GM23338 (cell line): Measurements from ENCODE around the gene DSG2. TPM values are rescaled to one million over a fixed set of nuclear protein-coding genes. Genes with fewer than 3 reads are reported as not detected.

Experiments
- ATAC-seq: fragments of 200-7000 bp; cut with Tn5 transposase; 3 replicates; pipeline ENCODE4 v1.9.1; 2020
- DNase-seq: peaks from one replicate; pipeline ENCODE4 v3.0.0-alpha.2; 2015; ENCODE audit warnings: low spot score
- H2AFZ ChIP-seq: fragments of 200-600 bp; sonication (generic); 2 replicates; pipeline ENCODE4 v1.8.0; 2016; ENCODE audit warnings: antibody characterized with exemption, mild to moderate bottlenecking, moderate library complexity
- H3F3A ChIP-seq: fragments of 200-600 bp; sonication (generic); replicated peaks from 2 replicates; pipeline ENCODE4 v1.8.0; 2017; ENCODE audit warnings: antibody characterized with exemption, mixed run types, low read depth
- H3K27ac ChIP-seq: fragments of 200-600 bp; sonication (generic); 2 replicates; pipeline ENCODE4 v1.6.1; 2016; ENCODE audit warnings: low read depth
- H3K27me3 ChIP-seq: fragments of 200-600 bp; sonication (generic); 2 replicates; pipeline ENCODE4 v1.8.0; 2016; ENCODE audit warnings: mild to moderate bottlenecking, mixed run types, moderate library complexity; ENCODE audit not compliant: insufficient read depth
- H3K36me3 ChIP-seq: fragments of 200-600 bp; sonication (generic); 2 replicates; pipeline ENCODE4 v1.8.0; 2016; ENCODE audit warnings: mild to moderate bottlenecking; ENCODE audit not compliant: insufficient read depth
- H3K4me1 ChIP-seq: fragments of 200-600 bp; sonication (generic); 2 replicates; pipeline ENCODE4 v1.8.0; 2016; ENCODE audit warnings: mild to moderate bottlenecking, moderate library complexity; ENCODE audit not compliant: insufficient read depth
- H3K4me2 ChIP-seq: fragments of 200-600 bp; sonication (generic); 2 replicates; pipeline ENCODE4 v1.7.1; 2017; ENCODE audit warnings: mixed run types
- H3K4me3 ChIP-seq: fragments of 200-600 bp; sonication (generic); 2 replicates; pipeline ENCODE4 v1.6.1; 2016; ENCODE audit warnings: mixed run types
- H3K79me2 ChIP-seq: fragments of 200-600 bp; sonication (generic); replicated peaks from 2 replicates; pipeline ENCODE4 v1.8.0; 2017; ENCODE audit warnings: mild to moderate bottlenecking; ENCODE audit not compliant: insufficient read depth
- H3K9me2 ChIP-seq: fragments of 200-600 bp; sonication (generic); 2 replicates; pipeline ENCODE4 v1.8.0; 2017; ENCODE audit not compliant: insufficient read depth
- H4K20me1 ChIP-seq: fragments of 200-600 bp; sonication (generic); replicated peaks from 2 replicates; pipeline ENCODE4 v1.8.0; 2017; ENCODE audit warnings: mild to moderate bottlenecking; ENCODE audit not compliant: insufficient read depth
- H3K27ac Mint-ChIP-seq: 2 replicates; pipeline ENCODE4 v1.8.0; 2020; ENCODE audit warnings: inconsistent platforms, mild to moderate bottlenecking, moderate library complexity, mixed read lengths
- H3K27me3 Mint-ChIP-seq: 3 replicates; pipeline ENCODE4 v1.8.0; 2022; ENCODE audit warnings: low read depth, mild to moderate bottlenecking, moderate library complexity, mixed read lengths, inconsistent platforms; ENCODE audit not compliant: insufficient read depth, poor library complexity
- H3K36me3 Mint-ChIP-seq: 3 replicates; pipeline ENCODE4 v1.8.0; 2021; ENCODE audit warnings: low read depth, mild to moderate bottlenecking, inconsistent platforms, moderate library complexity, mixed read lengths
- H3K4me1 Mint-ChIP-seq: 3 replicates; pipeline ENCODE4 v1.8.0; 2020; ENCODE audit warnings: mild to moderate bottlenecking, inconsistent platforms, mixed read lengths
- H3K4me3 Mint-ChIP-seq: 3 replicates; pipeline ENCODE4 v1.8.0; 2021; ENCODE audit warnings: moderate library complexity, mild to moderate bottlenecking, inconsistent platforms, mixed read lengths
- H3K9me3 Mint-ChIP-seq: 3 replicates; pipeline ENCODE4 v1.8.0; 2020; ENCODE audit warnings: moderate library complexity, mild to moderate bottlenecking, inconsistent platforms, mixed read lengths
- CREB1 ChIP-seq: fragments of 250-450 bp; sonication (Bioruptor Pico); IDR thresholded peaks from 2 replicates; pipeline ENCODE4 v1.5.0; 2020; ENCODE audit warnings: low read depth, mild to moderate bottlenecking, moderate library complexity
- CTCF ChIP-seq, 2 experiments: fragments of 200-600 bp in 1 of 2; sonication (generic) in 1 of 2; conservative IDR thresholded peaks; 2 replicates each; pipeline versions ENCODE4 v1.5.1 to v1.6.1; 2016 to 2017; ENCODE audit warnings: antibody characterized with exemption in 2 of 2, low read depth in 2 of 2, mild to moderate bottlenecking in 2 of 2, moderate library complexity in 1 of 2
- ETS1 ChIP-seq: IDR thresholded peaks from 2 replicates; pipeline ENCODE4 v1.6.1; 2016; ENCODE audit warnings: antibody characterized with exemption
- EZH2 ChIP-seq: fragments of 200-600 bp; sonication (generic); IDR thresholded peaks from one replicate; pipeline ENCODE4 v1.8.0; 2017; ENCODE audit warnings: antibody characterized with exemption, mild to moderate bottlenecking, low read depth; ENCODE audit not compliant: unreplicated experiment
- EZH2phosphoT487 ChIP-seq: fragments of 200-600 bp; sonication (generic); IDR thresholded peaks from one replicate; pipeline ENCODE4 v1.8.1; 2018; ENCODE audit warnings: antibody characterized with exemption; ENCODE audit not compliant: unreplicated experiment
- JUNB ChIP-seq: IDR thresholded peaks from one replicate; pipeline ENCODE4 v1.6.1; 2016; ENCODE audit warnings: antibody characterized with exemption; ENCODE audit not compliant: unreplicated experiment
- NANOG ChIP-seq: IDR thresholded peaks from 2 replicates; pipeline ENCODE4 v1.6.1; 2016; ENCODE audit warnings: antibody characterized with exemption, borderline replicate concordance
- POLR2AphosphoS5 ChIP-seq: IDR thresholded peaks from 2 replicates; pipeline ENCODE4 v1.6.1; 2016; ENCODE audit warnings: antibody characterized with exemption, low read depth
- REST ChIP-seq: IDR thresholded peaks from one replicate; pipeline ENCODE4 v1.6.1; 2018; ENCODE audit warnings: antibody characterized with exemption; ENCODE audit not compliant: unreplicated experiment
- STAT1 ChIP-seq: IDR thresholded peaks from one replicate; pipeline ENCODE4 v1.6.1; 2016; ENCODE audit warnings: antibody characterized with exemption; ENCODE audit not compliant: unreplicated experiment
- ZNF114 ChIP-seq: fragments of 250-450 bp; sonication (Bioruptor Pico); IDR thresholded peaks from 2 replicates; pipeline ENCODE4 v1.5.0; 2020; ENCODE audit warnings: mild to moderate bottlenecking, moderate library complexity
- ZNF331 ChIP-seq: fragments of 250-450 bp; sonication (Bioruptor Pico); IDR thresholded peaks from 2 replicates; pipeline ENCODE4 v1.5.0; 2020; ENCODE audit warnings: low read depth, mild to moderate bottlenecking, moderate library complexity
- ZNF462 ChIP-seq: fragments of 250-450 bp; sonication (Bioruptor Pico); IDR thresholded peaks from 2 replicates; pipeline ENCODE4 v1.5.0; 2020; ENCODE audit warnings: mild to moderate bottlenecking, moderate library complexity
- polyA plus RNA-seq: library from polyadenylated mRNA; unstranded; fragments of >200 nt; fragmentation: Nextera tagmentation; extraction: Ambion mirVana; gene quantifications from 2 replicates; pipeline ENCODE4 v1.2.1, GENCODE V29; 2016
- total RNA-seq: library from RNA; depleted of rRNA; stranded (reverse); fragments of >200 nt; shearing (Covaris generic); gene quantifications from 2 replicates; pipeline ENCODE4 v1.2.3, GENCODE V29; 2014

The DSG2 gene
- total and polyA plus RNA-seq, 2 experiments from 2014 or later, result 44.7 to 144 TPM

GRCh38 chr18:31498574-31499524 is 872 bp downstream of the DSG2 start:
- H3K36me3 Mint-ChIP-seq, result no peaks in the 10 kb centered on the region
- TF ChIP-seq POLR2AphosphoS5 (no peak), ETS1 (no peak), ZNF114 (CRISPR knock-in tag) (no peak), CREB1 (CRISPR knock-in tag) (no peak), JUNB (no peak), ZNF331 (CRISPR knock-in tag) (no peak), STAT1 (no peak), EZH2phosphoT487 (no peak), NANOG (no peak), EZH2 (no peak), REST (no peak), CTCF (conservative IDR thresholded peaks at IDR 0.05; ENCODE audit: low read depth in 2 of 2) (no peak), ZNF462 (CRISPR knock-in tag) (no peak)
- peak overlapping the region; percentile 93 for H3K4me3 ChIP-seq
- H3K4me3 Mint-ChIP-seq, result peak overlapping the region; percentile 97
- 0 out of 2 replicates have a peak, but pooled peaks cover 6% of the 10 kb centered on the region for H3K27me3 ChIP-seq
- ATAC-seq (no peak), DNase-seq (peak; percentile 40)
- H3K4me2 ChIP-seq, result peak overlapping the region; percentile 91
- H3K4me1 ChIP-seq, result peaks cover 34% of the 10 kb centered on the region
- H3K27me3 Mint-ChIP-seq, result peaks cover 2% of the 10 kb centered on the region
- H2AFZ ChIP-seq, result peak overlapping the region; percentile 88
- peak overlapping the region; percentile 95 for H3K27ac ChIP-seq
- no peaks in the 10 kb centered on the region for H3K9me2 ChIP-seq
- peaks cover 28% of the 10 kb centered on the region for H3K4me1 Mint-ChIP-seq
- H3K36me3 ChIP-seq, result no peaks in the 10 kb centered on the region
- peaks cover 55% of the 10 kb centered on the region for H3K79me2 ChIP-seq
- H3F3A ChIP-seq, result 0 out of 2 replicates have a peak, but pooled peaks cover 6% of the 10 kb centered on the region
- no peaks in the 10 kb centered on the region; the same call in 1 of the 3 replicates for H3K9me3 Mint-ChIP-seq
- peaks cover 28% of the 10 kb centered on the region for H4K20me1 ChIP-seq
- peak overlapping the region; percentile 98 for H3K27ac Mint-ChIP-seq
